ENCODE data around the gene ELMOD2. TPM values are rescaled to one million over a fixed set of nuclear protein-coding genes. Genes with fewer than 3 reads are reported as not detected.

ELMOD2 gene
- total and polyA plus RNA-seq, 2 of the 13 experiments (the other 11 are each of a cell fraction or from before 2014, with no cell fraction given) = 10.2 to 38.1 TPM

DNA sequence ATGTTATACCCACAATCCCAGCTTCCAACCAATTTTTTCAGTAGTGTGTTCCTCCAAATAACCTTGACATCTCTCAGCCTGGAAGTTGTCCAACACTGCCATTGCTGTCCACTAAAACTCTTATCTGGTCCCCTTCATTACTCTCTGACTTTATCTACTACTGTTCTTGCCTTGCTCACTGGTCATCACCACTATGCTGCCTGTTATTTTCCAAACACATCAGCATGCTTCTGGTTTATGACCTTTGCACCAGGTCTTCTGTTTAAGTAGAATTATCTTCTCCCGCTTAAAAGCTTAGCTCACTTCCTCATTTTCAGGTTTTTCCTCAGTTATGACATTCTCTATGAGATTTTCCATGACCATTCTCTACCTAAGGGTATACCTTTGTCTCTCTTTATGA is 5.5 kb downstream of the ELMOD2 start (continued):
- TF ChIP-seq AFF4 (CRISPR knock-in tag; IDR thresholded peaks at IDR 0.05) (no peak), ZNF264 (CRISPR knock-in tag; IDR thresholded peaks at IDR 0.05) (no peak), NFYC (CRISPR knock-in tag; IDR thresholded peaks at IDR 0.05) (no peak), ISX (CRISPR knock-in tag; conservative IDR thresholded peaks at IDR 0.05) (no peak), PAF1 (CRISPR knock-in tag; IDR thresholded peaks at IDR 0.05) (no peak), ZFP41 (CRISPR knock-in tag; IDR thresholded peaks at IDR 0.05; ENCODE audit: borderline replicate concordance) (no peak), CHD4 (IDR thresholded peaks at IDR 0.05; ENCODE audit: borderline replicate concordance, low read length) (no peak), GATAD1 (CRISPR knock-in tag; IDR thresholded peaks at IDR 0.05) (0 out of 2 replicates have a peak, but pooled peaks have one; percentile 15), TAF1 (CRISPR knock-in tag; IDR thresholded peaks at IDR 0.05) (no peak), HNF4G (IDR thresholded peaks at IDR 0.05; ENCODE audit: borderline replicate concordance, low read depth, low read length) (peak; percentile 37; the same call in 1 of the 2 replicates), HNF4G (CRISPR knock-in tag; IDR thresholded peaks at IDR 0.05; ENCODE audit: borderline replicate concordance, low read depth) (peak; percentile 35; the same call in 1 of the 2 replicates), FOXK2 (IDR thresholded peaks at IDR 0.05) (0 out of 2 replicates have a peak, but pooled peaks have one; percentile 51), ELK4 (CRISPR knock-in tag; IDR thresholded peaks at IDR 0.05; ENCODE audit: borderline replicate concordance) (no peak), MIER2 (CRISPR knock-in tag; IDR thresholded peaks at IDR 0.05) (no peak; the same call in 1 of the 2 replicates), KLF11 (CRISPR knock-in tag; IDR thresholded peaks at IDR 0.05) (0 out of 2 replicates have a peak, but pooled peaks have one; percentile 55), RBM22 (optimal IDR thresholded peaks at IDR 0.05; ENCODE audit: low read length) (no peak), POLR2A (IDR thresholded peaks at IDR 0.05; ENCODE audit: insufficient read depth in 1 of 2, low read depth in 2 of 2, low read length in 2 of 2) (peak in 1 of 2 experiments; percentile 32; a peak in 1 of 4 replicates), SOX5 (CRISPR knock-in tag; IDR thresholded peaks at IDR 0.05; ENCODE audit: borderline replicate concordance) (peak; percentile 46; the same call in 1 of the 2 replicates), POGZ (CRISPR knock-in tag; IDR thresholded peaks at IDR 0.05) (peak; percentile 44), ARNTL (CRISPR knock-in tag; IDR thresholded peaks at IDR 0.05) (no peak), ZNF224 (CRISPR knock-in tag; IDR thresholded peaks at IDR 0.05) (no peak)
- TF ChIP-seq, protein P1, sequence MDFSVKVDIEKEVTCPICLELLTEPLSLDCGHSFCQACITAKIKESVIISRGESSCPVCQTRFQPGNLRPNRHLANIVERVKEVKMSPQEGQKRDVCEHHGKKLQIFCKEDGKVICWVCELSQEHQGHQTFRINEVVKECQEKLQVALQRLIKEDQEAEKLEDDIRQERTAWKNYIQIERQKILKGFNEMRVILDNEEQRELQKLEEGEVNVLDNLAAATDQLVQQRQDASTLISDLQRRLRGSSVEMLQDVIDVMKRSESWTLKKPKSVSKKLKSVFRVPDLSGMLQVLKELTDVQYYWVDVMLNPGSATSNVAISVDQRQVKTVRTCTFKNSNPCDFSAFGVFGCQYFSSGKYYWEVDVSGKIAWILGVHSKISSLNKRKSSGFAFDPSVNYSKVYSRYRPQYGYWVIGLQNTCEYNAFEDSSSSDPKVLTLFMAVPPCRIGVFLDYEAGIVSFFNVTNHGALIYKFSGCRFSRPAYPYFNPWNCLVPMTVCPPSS (IDR thresholded peaks at IDR 0.05) = no peak
- TF ChIP-seq, protein P2, sequence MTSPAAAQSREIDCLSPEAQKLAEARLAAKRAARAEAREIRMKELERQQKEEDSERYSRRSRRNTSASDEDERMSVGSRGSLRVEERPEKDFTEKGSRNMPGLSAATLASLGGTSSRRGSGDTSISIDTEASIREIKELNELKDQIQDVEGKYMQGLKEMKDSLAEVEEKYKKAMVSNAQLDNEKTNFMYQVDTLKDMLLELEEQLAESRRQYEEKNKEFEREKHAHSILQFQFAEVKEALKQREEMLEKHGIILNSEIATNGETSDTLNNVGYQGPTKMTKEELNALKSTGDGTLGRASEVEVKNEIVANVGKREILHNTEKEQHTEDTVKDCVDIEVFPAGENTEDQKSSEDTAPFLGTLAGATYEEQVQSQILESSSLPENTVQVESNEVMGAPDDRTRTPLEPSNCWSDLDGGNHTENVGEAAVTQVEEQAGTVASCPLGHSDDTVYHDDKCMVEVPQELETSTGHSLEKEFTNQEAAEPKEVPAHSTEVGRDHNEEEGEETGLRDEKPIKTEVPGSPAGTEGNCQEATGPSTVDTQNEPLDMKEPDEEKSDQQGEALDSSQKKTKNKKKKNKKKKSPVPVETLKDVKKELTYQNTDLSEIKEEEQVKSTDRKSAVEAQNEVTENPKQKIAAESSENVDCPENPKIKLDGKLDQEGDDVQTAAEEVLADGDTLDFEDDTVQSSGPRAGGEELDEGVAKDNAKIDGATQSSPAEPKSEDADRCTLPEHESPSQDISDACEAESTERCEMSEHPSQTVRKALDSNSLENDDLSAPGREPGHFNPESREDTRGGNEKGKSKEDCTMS (CRISPR knock-in tag; conservative IDR thresholded peaks at IDR 0.05) = no peak
- TF ChIP-seq, protein P3, sequence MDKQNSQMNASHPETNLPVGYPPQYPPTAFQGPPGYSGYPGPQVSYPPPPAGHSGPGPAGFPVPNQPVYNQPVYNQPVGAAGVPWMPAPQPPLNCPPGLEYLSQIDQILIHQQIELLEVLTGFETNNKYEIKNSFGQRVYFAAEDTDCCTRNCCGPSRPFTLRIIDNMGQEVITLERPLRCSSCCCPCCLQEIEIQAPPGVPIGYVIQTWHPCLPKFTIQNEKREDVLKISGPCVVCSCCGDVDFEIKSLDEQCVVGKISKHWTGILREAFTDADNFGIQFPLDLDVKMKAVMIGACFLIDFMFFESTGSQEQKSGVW (CRISPR knock-in tag; IDR thresholded peaks at IDR 0.05; ENCODE audit: borderline replicate concordance) = no peak
